COR-L47 (cell line): Measurements from ENCODE around the gene MEIOB.

ENCODE experiments used
- DNase-seq: peaks from one replicate; lab custom pipeline; 2025; lab: John Stamatoyannopoulos, UW

The MEIOB gene

GRCh38 chr16:1786242-1787055, 85.5 kb downstream of the MEIOB start:
- no peak for DNase-seq

GRCh38 chr16:1785846-1786170, 86.2 kb downstream of the MEIOB start:
- no peak for DNase-seq

DNA sequence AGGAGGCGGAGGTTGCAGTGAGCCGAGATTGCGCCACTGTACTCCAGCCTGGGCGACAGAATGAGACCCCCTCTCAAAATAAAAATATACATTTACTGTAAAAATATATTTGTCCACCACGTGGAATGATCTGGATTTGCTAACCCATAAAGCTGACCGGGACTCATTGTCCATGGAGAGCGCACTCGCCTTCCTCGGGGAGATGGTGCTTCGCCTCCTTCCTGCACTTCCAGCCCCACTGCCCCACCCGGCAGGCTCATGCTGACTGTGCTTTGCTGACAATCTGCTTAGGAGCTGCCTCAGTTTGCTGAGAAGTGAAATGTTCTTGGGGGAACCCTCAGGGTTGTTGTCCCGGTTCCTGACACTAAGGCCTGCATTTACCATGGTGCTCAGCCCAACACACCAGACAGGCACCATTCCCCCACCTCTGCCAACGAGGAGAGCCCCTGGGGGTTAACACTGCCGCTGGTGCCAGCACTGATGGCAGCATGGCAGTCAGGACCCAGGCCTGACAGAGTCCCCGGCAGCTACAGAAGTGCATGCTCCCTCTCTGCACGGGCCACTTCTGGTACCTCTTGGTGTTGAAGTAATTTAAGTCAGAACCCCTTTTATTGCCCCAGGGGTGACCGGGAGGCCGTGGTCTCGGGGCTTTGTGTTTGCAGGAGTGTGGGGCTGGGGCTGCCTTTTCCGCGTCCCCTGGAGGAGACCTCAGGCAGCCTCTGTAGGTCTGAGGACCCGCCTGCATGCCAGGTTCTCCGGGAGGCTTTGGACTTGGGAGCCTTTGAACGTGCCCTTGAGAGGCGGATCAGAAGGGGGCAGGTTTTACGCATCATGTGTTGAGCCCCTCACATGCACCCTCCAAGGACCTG, 86.8 kb downstream of the MEIOB start:
- DNase-seq, result no peak
